CD4-positive, alpha-beta T cell treated with Interleukin-17A for 4 hours (primary cell): ENCODE data around the gene PPP4R3B.
"Not testable (repeated sequence)": the region's sequence is repeated elsewhere in the genome, so short reads cannot be mapped to it uniquely, and the experiment has no call there.

Experiments used
- DNase-seq: peaks from one replicate; pipeline ENCODE4 v3.0.0-alpha.2; 2020; ENCODE audit warnings: mixed read lengths

PPP4R3B gene

GRCh38 chr2:55617175-55618024, at the start of gene PPP4R3B:
PPP4R3B (minus strand) TSS chr2:55617622; CDS start chr2:55617285, 337 bp downstream.
- DNase-seq: peak; percentile 98

GRCh38 chr2:55653255-55653654, 35.8 kb upstream of the PPP4R3B start:
- no peak for DNase-seq

GRCh38 chr2:55649211-55649610, 31.8 kb upstream of the PPP4R3B start:
- DNase-seq: no peak

- DNase-seq: no peak
Measured at GRCh38 chr2:55636831-55637230, 19.4 kb upstream of the PPP4R3B start.

GRCh38 chr2:55628931-55629330, 11.5 kb upstream of the PPP4R3B start:
- DNase-seq: no peak

GRCh38 chr2:55627915-55628314, 10.5 kb upstream of the PPP4R3B start:
- DNase-seq: no peak

- no peak for DNase-seq
Measured at GRCh38 chr2:55621802-55622201, 4.4 kb upstream of the PPP4R3B start.

GRCh38 chr2:55620123-55620779, 2.8 kb upstream of the PPP4R3B start:
- peak; percentile 15 for DNase-seq

- DNase-seq: peak; percentile 63
Measured at GRCh38 chr2:55618275-55619055, 1.0 kb upstream of the PPP4R3B start.

GRCh38 chr2:55618025-55618274, 528 bp upstream of the PPP4R3B start:
- DNase-seq: peak; percentile 19

GRCh38 chr2:55616551-55617174, 759 bp downstream of the PPP4R3B start:
- peak; percentile 10 for DNase-seq

- DNase-seq: no peak
Measured at GRCh38 chr2:55611997-55612396, 5.4 kb downstream of the PPP4R3B start.

GRCh38 chr2:55610954-55611743, 6.3 kb downstream of the PPP4R3B start:
- DNase-seq: no peak

- no peak for DNase-seq
Measured at GRCh38 chr2:55609938-55610578, 7.4 kb downstream of the PPP4R3B start.

- no peak for DNase-seq
Measured at GRCh38 chr2:55609193-55609794, 8.1 kb downstream of the PPP4R3B start.

GRCh38 chr2:55607717-55608116, 9.7 kb downstream of the PPP4R3B start:
- DNase-seq: no peak

- no peak for DNase-seq
Measured at GRCh38 chr2:55604027-55604565, 13.3 kb downstream of the PPP4R3B start.

- DNase-seq: no peak
Measured at GRCh38 chr2:55601849-55602248, 15.6 kb downstream of the PPP4R3B start.

- no peak for DNase-seq
Measured at GRCh38 chr2:55598056-55598795, 19.2 kb downstream of the PPP4R3B start.

GRCh38 chr2:55596795-55597194, 20.6 kb downstream of the PPP4R3B start:
- not testable (repeated sequence) for DNase-seq
